ENCODE data around the gene DCST2.

Gene DCST2

GRCh38 chr1:155066777-155067176, 33.2 kb upstream of the DCST2 start:
- peaks cover 49% of the 10 kb centered on the region for H3K4me1 ChIP-seq (ENCODE audit: control insufficient read depth, insufficient read depth, low read length)
- H3K4me3 ChIP-seq (ENCODE audit: low read depth, low read length) = no peak overlapping the region
- H3K27me3 ChIP-seq (ENCODE audit: control insufficient read depth, insufficient read depth, low read length) = peaks cover 18% of the 10 kb centered on the region
- no peak overlapping the region for H3K27ac ChIP-seq (ENCODE audit: low read depth, low read length)
- no peak overlapping the region for H3K9ac ChIP-seq (ENCODE audit: low read length)
- H3K9me3 ChIP-seq (ENCODE audit: control insufficient read depth, insufficient read depth, low read depth, low read length) = no peaks in the 10 kb centered on the region
- H3K36me3 ChIP-seq (ENCODE audit: control insufficient read depth, insufficient read depth, low read length) = peaks cover 29% of the 10 kb centered on the region

GRCh38 chr1:155064832-155065429, 31.4 kb upstream of the DCST2 start:
- Histone ChIP-seq H3K9me3 (ENCODE audit: control insufficient read depth, insufficient read depth, low read depth, low read length) (no peaks in the 10 kb centered on the region), H3K27me3 (ENCODE audit: control insufficient read depth, insufficient read depth, low read length) (peaks cover 6% of the 10 kb centered on the region), H3K36me3 (ENCODE audit: control insufficient read depth, insufficient read depth, low read length) (peaks cover 29% of the 10 kb centered on the region), H3K4me1 (ENCODE audit: control insufficient read depth, insufficient read depth, low read length) (peaks cover 38% of the 10 kb centered on the region), H3K4me3 (ENCODE audit: low read depth, low read length) (peak overlapping the region; percentile 89), H3K27ac (ENCODE audit: low read depth, low read length) (no peak overlapping the region), H3K9ac (ENCODE audit: low read length) (no peak overlapping the region)

DNA sequence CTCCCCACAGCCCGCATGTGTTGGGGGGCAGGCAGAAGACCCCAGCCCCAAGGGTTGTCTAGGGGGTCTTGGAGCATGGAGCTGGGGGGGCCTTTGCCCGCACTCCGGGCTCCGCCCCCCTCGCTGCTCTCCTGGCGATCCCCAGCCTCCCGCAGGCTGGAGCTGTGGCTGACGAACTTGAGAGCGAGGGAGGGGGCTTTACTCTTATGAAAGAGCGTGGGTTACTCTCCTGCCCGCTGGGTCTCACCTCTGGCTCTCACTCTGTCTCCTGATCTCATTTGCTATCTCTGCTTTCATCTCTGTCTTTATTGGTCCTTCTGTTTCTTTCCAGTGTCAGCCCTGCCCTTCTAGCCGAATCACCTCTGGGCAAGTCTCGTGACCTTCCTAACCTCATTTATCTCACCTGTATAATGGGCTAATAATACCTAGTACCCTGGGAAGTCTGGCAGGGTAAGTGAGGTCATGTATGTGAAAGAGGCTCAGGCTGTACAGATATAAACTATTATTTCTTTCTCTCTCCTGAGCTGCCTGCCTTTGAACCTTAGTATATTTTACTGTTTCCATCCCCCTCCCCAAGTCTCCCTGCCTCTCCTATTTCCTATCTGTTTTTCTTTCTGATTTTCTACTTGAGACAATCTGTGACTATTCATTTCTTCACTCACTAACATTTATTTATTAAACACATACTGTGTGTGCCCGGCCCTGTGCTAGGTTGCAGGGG, 30.7 kb upstream of the DCST2 start:
- no peaks in the 10 kb centered on the region for H3K9me3 ChIP-seq (ENCODE audit: control insufficient read depth, insufficient read depth, low read depth, low read length)
- H3K4me1 ChIP-seq (ENCODE audit: control insufficient read depth, insufficient read depth, low read length) = peaks cover 32% of the 10 kb centered on the region
- peaks cover 26% of the 10 kb centered on the region for H3K36me3 ChIP-seq (ENCODE audit: control insufficient read depth, insufficient read depth, low read length)
- H3K27me3 ChIP-seq (ENCODE audit: control insufficient read depth, insufficient read depth, low read length) = peaks cover 6% of the 10 kb centered on the region
- peak overlapping the region; percentile 73 for H3K9ac ChIP-seq (ENCODE audit: low read length)
- H3K4me3 ChIP-seq (ENCODE audit: low read depth, low read length) = peak overlapping the region; percentile 89
- peak overlapping the region; percentile 63; the same call in 1 of the 2 replicates for H3K27ac ChIP-seq (ENCODE audit: low read depth, low read length)

DNA sequence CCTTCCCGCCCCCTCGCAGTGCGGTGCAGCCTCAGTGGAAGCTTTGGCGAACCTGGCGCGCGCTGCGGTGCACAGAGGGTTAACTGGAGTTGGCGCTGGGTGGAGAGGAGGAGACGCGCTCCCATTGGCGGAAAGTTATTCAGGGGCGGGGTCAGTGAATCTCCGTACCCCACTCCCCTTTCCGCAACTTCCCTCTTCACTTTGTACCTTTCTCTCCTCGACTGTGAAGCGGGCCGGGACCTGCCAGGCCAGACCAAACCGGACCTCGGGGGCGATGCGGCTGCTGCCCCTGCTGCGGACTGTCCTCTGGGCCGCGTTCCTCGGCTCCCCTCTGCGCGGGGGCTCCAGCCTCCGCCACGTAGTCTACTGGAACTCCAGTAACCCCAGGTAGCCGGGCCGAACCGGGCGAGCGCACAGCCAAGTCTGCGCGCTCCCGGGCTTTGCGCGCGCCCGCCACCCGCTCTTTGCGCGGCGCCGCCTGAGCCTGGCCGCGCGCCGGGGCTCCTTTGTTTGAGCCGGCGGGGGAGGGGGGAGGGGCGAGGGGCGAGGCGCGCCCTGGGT, 30.0 kb upstream of the DCST2 start, which contains the start of gene EFNA4:
TSS of gene EFNA4 (plus strand) at position 191 of the 561 bp plus-strand sequence. CDS start at position 275, 84 bp downstream.
- Histone ChIP-seq H3K4me3 (ENCODE audit: low read depth, low read length) (peak within 1 kb of the TSS; percentile 89), H3K9me3 (ENCODE audit: control insufficient read depth, insufficient read depth, low read depth, low read length) (no peaks in the 10 kb centered on the region), H3K4me1 (ENCODE audit: control insufficient read depth, insufficient read depth, low read length) (peaks cover 26% of the 10 kb centered on the region), H3K27ac (ENCODE audit: low read depth, low read length) (peak within 1 kb of the TSS; percentile 63; the same call in 1 of the 2 replicates), H3K36me3 (ENCODE audit: control insufficient read depth, insufficient read depth, low read length) (peaks cover 20% of the 10 kb centered on the region), H3K9ac (ENCODE audit: low read length) (peak within 1 kb of the TSS; percentile 78), H3K27me3 (ENCODE audit: control insufficient read depth, insufficient read depth, low read length) (peaks cover 6% of the 10 kb centered on the region)

GRCh38 chr1:155062702-155063411, 29.3 kb upstream of the DCST2 start:
- Histone ChIP-seq H3K4me3 (ENCODE audit: low read depth, low read length) (peak overlapping the region; percentile 89), H3K9me3 (ENCODE audit: control insufficient read depth, insufficient read depth, low read depth, low read length) (no peaks in the 10 kb centered on the region), H3K9ac (ENCODE audit: low read length) (no peak overlapping the region), H3K4me1 (ENCODE audit: control insufficient read depth, insufficient read depth, low read length) (peaks cover 23% of the 10 kb centered on the region), H3K27ac (ENCODE audit: low read depth, low read length) (no peak overlapping the region), H3K27me3 (ENCODE audit: control insufficient read depth, insufficient read depth, low read length) (peaks cover 6% of the 10 kb centered on the region), H3K36me3 (ENCODE audit: control insufficient read depth, insufficient read depth, low read length) (peaks cover 22% of the 10 kb centered on the region)

GRCh38 chr1:155062151-155062686, 28.6 kb upstream of the DCST2 start:
- Histone ChIP-seq H3K36me3 (ENCODE audit: control insufficient read depth, insufficient read depth, low read length) (peaks cover 22% of the 10 kb centered on the region), H3K27ac (ENCODE audit: low read depth, low read length) (no peak overlapping the region), H3K9me3 (ENCODE audit: control insufficient read depth, insufficient read depth, low read depth, low read length) (no peaks in the 10 kb centered on the region), H3K4me1 (ENCODE audit: control insufficient read depth, insufficient read depth, low read length) (peaks cover 23% of the 10 kb centered on the region), H3K9ac (ENCODE audit: low read length) (no peak overlapping the region), H3K4me3 (ENCODE audit: low read depth, low read length) (peak overlapping the region; percentile 89), H3K27me3 (ENCODE audit: control insufficient read depth, insufficient read depth, low read length) (peaks cover 6% of the 10 kb centered on the region)

GRCh38 chr1:155061381-155062150, 28.0 kb upstream of the DCST2 start:
- Histone ChIP-seq H3K4me3 (ENCODE audit: low read depth, low read length) (peak overlapping the region; percentile 89), H3K9ac (ENCODE audit: low read length) (no peak overlapping the region)

DNA sequence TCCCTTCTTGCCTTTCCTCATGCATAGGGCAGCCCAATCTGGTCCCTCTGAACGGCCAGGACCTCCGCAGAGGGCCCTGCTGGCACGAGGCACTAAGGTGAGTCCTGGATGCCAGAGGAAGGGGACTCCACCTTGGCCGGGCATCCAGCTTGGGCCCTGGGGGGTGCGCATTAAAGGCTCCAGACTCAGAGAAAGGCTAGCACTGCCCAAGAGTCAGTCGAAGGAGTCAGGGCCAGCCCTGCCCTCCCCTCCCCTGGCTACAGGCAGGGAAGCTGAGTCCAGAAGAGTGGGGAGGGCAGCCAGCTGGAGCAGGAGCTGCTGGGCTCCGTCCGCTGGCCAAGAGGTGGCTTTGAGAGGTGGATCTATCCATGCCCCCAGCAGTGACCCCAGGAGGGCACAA, 27.2 kb upstream of the DCST2 start:
- H3K9me3 ChIP-seq (ENCODE audit: control insufficient read depth, insufficient read depth, low read depth, low read length) = no peaks in the 10 kb centered on the region
- no peak overlapping the region for H3K9ac ChIP-seq (ENCODE audit: low read length)
- H3K27me3 ChIP-seq (ENCODE audit: control insufficient read depth, insufficient read depth, low read length) = peaks cover 6% of the 10 kb centered on the region
- H3K27ac ChIP-seq (ENCODE audit: low read depth, low read length) = no peak overlapping the region
- H3K36me3 ChIP-seq (ENCODE audit: control insufficient read depth, insufficient read depth, low read length) = peaks cover 13% of the 10 kb centered on the region
- H3K4me1 ChIP-seq (ENCODE audit: control insufficient read depth, insufficient read depth, low read length) = peaks cover 23% of the 10 kb centered on the region
- H3K4me3 ChIP-seq (ENCODE audit: low read depth, low read length) = no peak overlapping the region

More at GRCh38 chr1:155061381-155062150, 28.0 kb upstream of the DCST2 start:
- H3K9me3 ChIP-seq (ENCODE audit: control insufficient read depth, insufficient read depth, low read depth, low read length) = no peaks in the 10 kb centered on the region
- peaks cover 23% of the 10 kb centered on the region for H3K4me1 ChIP-seq (ENCODE audit: control insufficient read depth, insufficient read depth, low read length)
- H3K27me3 ChIP-seq (ENCODE audit: control insufficient read depth, insufficient read depth, low read length) = peaks cover 6% of the 10 kb centered on the region
- H3K36me3 ChIP-seq (ENCODE audit: control insufficient read depth, insufficient read depth, low read length) = peaks cover 17% of the 10 kb centered on the region
- H3K27ac ChIP-seq (ENCODE audit: low read depth, low read length) = no peak overlapping the region

DNA sequence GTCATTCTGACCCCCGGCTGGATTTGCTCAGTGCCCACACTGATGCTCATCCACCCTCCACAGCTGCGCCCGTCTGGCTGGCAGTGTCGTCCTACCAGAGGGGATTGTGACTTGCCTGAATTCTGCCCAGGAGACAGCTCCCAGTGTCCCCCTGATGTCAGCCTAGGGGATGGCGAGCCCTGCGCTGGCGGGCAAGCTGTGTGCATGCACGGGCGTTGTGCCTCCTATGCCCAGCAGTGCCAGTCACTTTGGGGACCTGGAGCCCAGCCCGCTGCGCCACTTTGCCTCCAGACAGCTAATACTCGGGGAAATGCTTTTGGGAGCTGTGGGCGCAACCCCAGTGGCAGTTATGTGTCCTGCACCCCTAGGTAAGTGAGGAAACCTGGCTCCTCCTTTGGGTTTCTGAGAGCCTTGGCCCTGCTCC, 24.2 kb upstream of the DCST2 start:
- no peak overlapping the region for H3K9ac ChIP-seq (ENCODE audit: low read length)
- no peak overlapping the region for H3K4me3 ChIP-seq (ENCODE audit: low read depth, low read length)
- no peaks in the 10 kb centered on the region for H3K9me3 ChIP-seq (ENCODE audit: control insufficient read depth, insufficient read depth, low read depth, low read length)
- peaks cover 4% of the 10 kb centered on the region for H3K27me3 ChIP-seq (ENCODE audit: control insufficient read depth, insufficient read depth, low read length)
- H3K27ac ChIP-seq (ENCODE audit: low read depth, low read length) = no peak overlapping the region
- H3K36me3 ChIP-seq (ENCODE audit: control insufficient read depth, insufficient read depth, low read length) = peaks cover 13% of the 10 kb centered on the region
- H3K4me1 ChIP-seq (ENCODE audit: control insufficient read depth, insufficient read depth, low read length) = peaks cover 6% of the 10 kb centered on the region

GRCh38 chr1:155057104-155057503, 23.5 kb upstream of the DCST2 start:
- Histone ChIP-seq H3K36me3 (ENCODE audit: control insufficient read depth, insufficient read depth, low read length) (peaks cover 13% of the 10 kb centered on the region), H3K9me3 (ENCODE audit: control insufficient read depth, insufficient read depth, low read depth, low read length) (no peaks in the 10 kb centered on the region), H3K4me1 (ENCODE audit: control insufficient read depth, insufficient read depth, low read length) (peaks cover 11% of the 10 kb centered on the region), H3K4me3 (ENCODE audit: low read depth, low read length) (no peak overlapping the region), H3K27ac (ENCODE audit: low read depth, low read length) (no peak overlapping the region), H3K9ac (ENCODE audit: low read length) (no peak overlapping the region), H3K27me3 (ENCODE audit: control insufficient read depth, insufficient read depth, low read length) (peaks cover 11% of the 10 kb centered on the region)
